ENCODE data around the gene CITED2.
"Not testable (repeated sequence)": the region's sequence is repeated elsewhere in the genome, so short reads cannot be mapped to it uniquely, and the experiment has no call there.

The CITED2 gene

GRCh38 chr6:139364302-139364981 is 10.0 kb downstream of the CITED2 start:
- DNase-seq: no peak

DNA sequence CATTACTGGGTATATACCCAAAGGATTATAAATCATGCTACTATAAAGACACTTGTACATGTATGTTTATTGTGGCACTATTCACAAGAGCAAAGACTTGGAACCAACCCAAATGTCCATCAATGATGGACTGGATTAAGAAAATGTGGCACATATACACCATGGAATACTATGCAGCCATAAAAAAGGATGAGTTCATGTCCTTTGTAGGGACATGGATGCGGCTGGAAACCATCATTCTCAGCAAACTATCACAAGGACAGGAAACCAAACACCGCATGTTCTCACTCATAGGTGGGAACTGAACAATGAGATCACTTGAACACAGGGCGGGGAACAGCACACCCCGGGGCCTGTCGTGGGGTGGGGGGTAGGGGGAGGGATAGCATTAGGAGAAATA is 10.7 kb downstream of the CITED2 start:
- DNase-seq: not testable (repeated sequence)

- not testable (repeated sequence) for DNase-seq
These were observed 11.3 kb downstream of the CITED2 start for GRCh38 chr6:139363123-139363522.

GRCh38 chr6:139361211-139361610 is 13.2 kb downstream of the CITED2 start:
- DNase-seq: no peak

DNA sequence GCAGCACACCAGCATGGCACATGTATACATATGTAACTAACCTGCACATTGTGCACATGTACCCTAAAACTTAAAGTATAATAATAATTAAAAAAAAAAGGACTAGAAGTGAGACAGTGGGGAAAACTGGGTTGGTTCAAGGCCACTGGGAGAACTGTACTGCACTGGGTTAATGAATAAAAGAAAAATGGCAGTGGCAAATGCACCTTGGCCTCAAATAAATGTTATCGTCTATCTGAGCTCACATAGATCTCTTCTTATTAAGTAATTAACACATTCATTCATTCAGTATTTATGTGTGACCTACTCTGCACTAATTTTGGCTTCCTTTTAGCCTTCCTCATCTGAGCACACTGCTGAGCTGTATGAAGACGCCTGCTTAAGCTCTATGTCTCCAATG is 17.5 kb downstream of the CITED2 start:
- DNase-seq: no peak

- no peak for DNase-seq
These were observed 18.5 kb downstream of the CITED2 start for GRCh38 chr6:139355777-139356445.

GRCh38 chr6:139355172-139355571 is 19.3 kb downstream of the CITED2 start:
- DNase-seq: no peak

GRCh38 chr6:139354189-139354588 is 20.3 kb downstream of the CITED2 start:
- no peak for DNase-seq

DNA sequence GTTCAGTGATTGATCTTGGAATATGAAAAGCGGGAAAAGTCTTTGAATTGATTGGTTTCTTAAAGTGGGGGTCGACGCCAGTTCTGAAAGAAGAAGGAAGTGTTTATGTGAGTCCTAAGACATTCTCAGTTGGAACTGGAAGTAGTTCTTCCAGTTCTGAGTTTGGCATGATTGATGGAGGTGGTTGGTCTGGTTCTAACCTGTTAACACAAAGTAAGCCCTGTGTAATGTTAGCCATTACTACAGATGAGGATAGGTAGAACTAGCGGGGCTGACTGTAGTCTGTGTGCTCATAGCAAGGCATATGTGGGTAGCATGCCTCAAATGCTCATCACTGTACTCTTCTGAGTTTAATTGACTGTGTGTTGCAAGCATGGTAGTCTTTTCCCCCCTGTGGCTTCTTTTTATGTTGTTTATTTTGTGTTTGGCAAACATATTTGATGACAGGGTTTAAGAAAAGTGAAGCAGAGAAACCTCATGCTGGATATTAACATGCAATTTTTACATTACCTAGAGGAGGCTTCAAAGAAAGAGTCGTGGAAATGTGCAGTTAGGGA is 24.9 kb downstream of the CITED2 start:
- DNase-seq: no peak

- no peak for DNase-seq
These were observed 28.1 kb downstream of the CITED2 start for GRCh38 chr6:139346392-139346791.

- DNase-seq: no peak
These were observed 30.1 kb downstream of the CITED2 start for GRCh38 chr6:139344186-139344963.

GRCh38 chr6:139343052-139343750 is 31.2 kb downstream of the CITED2 start:
- DNase-seq: no peak

DNA sequence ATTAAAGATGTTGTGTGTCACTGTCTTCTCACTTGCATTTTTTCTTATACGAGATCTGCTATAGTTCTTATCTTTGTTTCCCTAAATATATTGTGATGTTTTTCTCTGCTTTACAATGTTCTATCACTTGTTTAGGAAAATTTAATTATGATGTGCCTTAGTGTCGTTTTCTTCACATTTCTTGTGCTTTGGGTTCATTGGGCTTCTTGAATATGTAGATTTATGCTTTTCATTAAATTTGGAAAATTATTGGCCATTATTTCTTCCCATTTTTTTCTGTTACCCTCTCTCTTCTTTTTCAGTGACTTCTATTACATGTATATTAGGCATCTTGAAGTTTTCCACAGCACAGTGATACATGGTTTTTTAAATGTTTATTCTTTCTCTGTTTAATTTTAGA is 33.4 kb downstream of the CITED2 start:
- DNase-seq: no peak

DNA sequence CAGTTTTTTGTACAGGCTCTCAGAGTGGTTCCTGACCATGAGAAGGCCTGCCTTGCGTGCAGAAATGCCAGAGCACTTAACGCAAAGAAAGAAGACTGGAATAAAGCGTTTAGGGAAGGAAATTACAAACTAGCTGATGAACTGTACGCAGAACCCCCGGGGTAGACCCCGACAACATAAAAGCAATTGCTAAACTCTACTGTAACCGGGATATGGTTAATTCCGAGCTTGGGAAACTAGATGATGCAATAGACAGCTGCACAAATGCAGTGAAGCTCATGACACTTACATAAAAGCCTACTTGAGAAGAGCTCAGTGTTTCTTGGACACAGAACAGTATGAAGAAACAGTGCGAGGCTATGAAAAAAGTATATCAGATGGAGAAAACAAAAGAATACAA is 35.7 kb downstream of the CITED2 start:
- no peak for DNase-seq

GRCh38 chr6:139337830-139338229 is 36.6 kb downstream of the CITED2 start:
- no peak for DNase-seq

DNA sequence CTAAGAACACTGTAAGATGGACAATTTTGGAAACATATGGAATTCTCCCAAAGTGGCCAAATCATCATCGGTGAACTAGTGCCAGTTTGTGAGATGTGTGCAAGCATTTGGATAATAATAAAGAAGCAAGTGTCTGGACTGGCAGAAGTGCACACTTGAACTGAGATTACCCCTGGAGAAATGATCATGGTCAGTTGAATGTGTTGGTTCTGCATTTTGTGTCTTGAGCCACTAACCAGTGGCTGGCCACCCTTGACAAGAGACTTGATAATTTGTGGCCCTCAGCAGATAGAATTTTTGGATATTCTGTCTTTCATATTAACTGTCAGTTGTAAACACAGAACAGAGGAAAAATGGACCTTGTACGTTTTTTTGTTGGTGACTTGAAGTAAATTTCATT is 37.4 kb downstream of the CITED2 start:
- DNase-seq: no peak

- no peak for DNase-seq
These were observed 38.0 kb downstream of the CITED2 start for GRCh38 chr6:139336488-139336887.

- DNase-seq: no peak
These were observed 38.8 kb downstream of the CITED2 start for GRCh38 chr6:139335447-139336210.

DNA sequence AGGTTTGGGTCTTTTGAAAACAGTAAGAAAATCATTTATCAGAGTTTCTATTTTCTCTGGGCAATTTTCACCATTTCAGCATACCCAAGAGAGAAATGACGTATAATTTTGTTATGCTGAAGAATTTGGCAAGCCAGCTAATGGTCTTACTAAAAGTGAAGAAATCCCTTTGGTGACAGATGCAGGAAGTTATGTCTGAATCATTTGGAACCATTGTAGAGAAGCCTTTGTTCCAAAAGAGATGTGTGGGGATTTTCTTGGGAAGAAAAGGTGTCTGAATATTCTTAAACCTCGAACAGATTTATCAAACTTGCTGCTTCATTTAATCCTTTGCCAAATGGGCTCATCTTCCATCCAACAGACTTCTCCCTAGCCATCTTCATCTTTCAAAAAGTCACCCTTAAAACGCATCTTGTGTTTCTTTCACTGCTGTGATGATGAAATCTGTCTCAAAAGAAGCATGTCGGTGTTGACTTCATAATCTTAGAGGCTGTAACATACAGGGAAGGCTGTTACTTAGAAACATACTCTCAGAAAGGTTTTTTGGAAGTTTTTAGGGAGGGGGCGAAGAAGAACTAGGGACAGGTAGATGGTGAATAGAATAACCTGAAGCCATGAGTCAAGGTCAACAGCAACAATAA is 39.5 kb downstream of the CITED2 start:
- no peak for DNase-seq

DNA sequence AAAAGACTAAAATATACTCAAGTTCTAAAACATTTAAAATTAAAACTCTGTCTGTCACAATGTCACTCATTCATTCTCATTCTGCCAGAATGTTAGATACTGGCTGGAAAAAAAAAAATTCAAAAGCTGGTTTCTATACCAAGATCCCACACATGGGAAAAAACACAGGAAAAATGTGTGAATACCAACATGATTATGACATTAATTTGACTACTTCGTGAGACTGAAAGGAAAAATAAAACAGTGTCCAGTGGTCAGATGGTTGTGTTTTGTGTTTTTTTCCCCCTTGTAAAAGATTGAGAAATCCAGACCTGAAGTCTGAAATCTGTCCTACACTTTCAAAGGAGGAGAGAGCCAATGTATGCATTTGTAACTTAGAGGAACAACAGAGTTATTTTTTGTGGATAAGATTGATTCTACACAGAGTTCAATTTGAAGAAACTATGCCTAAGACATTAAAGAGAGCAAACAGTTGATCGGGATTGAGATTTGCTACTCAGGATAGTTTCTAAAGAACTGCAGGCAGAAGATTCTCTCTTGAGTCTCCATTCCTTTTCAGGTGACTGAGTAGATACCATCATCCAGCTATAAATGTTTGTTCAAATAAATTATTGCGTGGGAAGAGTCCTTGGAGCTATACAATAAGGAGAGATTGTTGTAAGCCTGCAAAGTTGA is 43.5 kb downstream of the CITED2 start:
- DNase-seq: no peak

GRCh38 chr6:139330306-139330705 is 44.1 kb downstream of the CITED2 start:
- no peak for DNase-seq
